Subcutaneous abdominal adipose tissue (tissue), 5 donors: ENCODE results near the gene CACNA1F.

Experiments
- H3K27ac ChIP-seq: one replicate; pipeline ENCODE4 v1.7.0; 2013; ENCODE audit warnings: low read depth, mild to moderate bottlenecking, inconsistent platforms, low read length, moderate library complexity
- H3K27me3 ChIP-seq, 5 donors: one replicate each; pipeline ENCODE4 v1.7.0; 2013; ENCODE audit warnings: low read length in 5 of 5, inconsistent platforms in 1 of 5; ENCODE audit not compliant: control insufficient read depth in 5 of 5, insufficient read depth in 4 of 5
- H3K36me3 ChIP-seq, 5 donors: one replicate each; pipeline ENCODE4 v1.7.0; 2013; ENCODE audit warnings: low read length in 5 of 5; ENCODE audit not compliant: control insufficient read depth in 5 of 5, insufficient read depth in 5 of 5
- H3K4me1 ChIP-seq, 5 donors: one replicate each; pipeline ENCODE4 v1.7.0; 2013; ENCODE audit warnings: low read length in 5 of 5, mild to moderate bottlenecking in 3 of 5, moderate library complexity in 1 of 5; ENCODE audit not compliant: control insufficient read depth in 5 of 5, insufficient read depth in 5 of 5
- H3K4me3 ChIP-seq, 5 donors: one replicate each; pipeline ENCODE4 v1.7.0; 2013; ENCODE audit warnings: low read length in 5 of 5, low read depth in 1 of 5
- H3K9ac ChIP-seq, 5 donors: one replicate each; pipeline ENCODE4 v1.7.0; 2013; ENCODE audit warnings: low read length in 5 of 5, mild to moderate bottlenecking in 4 of 5, moderate library complexity in 3 of 5
- H3K9me3 ChIP-seq, 5 donors: one replicate each; pipeline ENCODE4 v1.7.0; 2013; ENCODE audit warnings: low read length in 5 of 5; ENCODE audit not compliant: control insufficient read depth in 5 of 5
- donor health status: healthy.
- donor health status: healthy.
- donor health status: healthy.
- donor health status: healthy.
- donor health status: healthy.

The CACNA1F gene

DNA sequence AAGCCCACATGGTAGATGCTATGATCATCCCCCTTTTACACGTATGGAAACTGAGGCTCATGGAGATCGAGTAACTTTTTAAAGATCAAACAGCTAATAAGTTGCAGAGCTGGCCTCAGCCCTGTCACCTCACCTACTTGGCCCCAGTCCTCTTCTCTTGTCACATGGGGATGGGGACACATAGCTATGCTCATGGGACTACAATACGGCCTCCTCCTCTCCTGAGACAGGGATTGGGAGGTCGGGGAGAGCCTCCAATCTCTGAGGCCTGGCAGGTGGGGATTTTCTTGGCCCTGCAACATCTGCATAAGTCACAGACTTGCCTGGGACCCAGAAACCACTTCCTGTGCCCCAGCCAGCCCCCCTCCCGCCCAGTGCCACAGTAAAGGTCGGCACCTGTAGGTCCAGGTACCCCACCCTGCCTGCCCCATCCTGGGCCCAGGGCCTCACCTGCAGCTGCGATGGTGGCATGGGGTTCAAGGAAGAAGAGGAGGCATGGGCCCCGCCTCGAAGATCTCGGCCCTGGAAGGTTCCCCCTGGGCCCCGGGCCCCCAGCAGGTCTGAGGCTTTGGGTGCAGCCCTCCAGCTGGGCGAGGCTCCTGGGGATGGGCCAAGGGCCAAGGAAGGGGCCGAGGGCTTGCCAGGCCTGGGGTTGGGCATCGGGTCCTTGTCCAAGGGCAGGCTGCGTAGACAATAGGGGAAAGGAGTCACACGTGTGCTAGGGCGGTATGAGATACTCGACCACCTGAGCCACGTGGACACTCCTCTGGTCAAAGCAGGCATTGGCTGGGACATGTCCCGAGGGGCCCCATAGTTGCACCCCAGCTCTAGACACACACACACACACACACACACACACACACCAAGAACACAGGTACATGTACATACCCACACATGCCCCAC is 25.0 kb upstream of the CACNA1F start:
- Histone ChIP-seq H3K27me3 (peaks cover 5 to 46% (median 20%) of the 10 kb centered on the region in 5 donors), H3K4me3 (no peak overlapping the region), H3K9ac (no peak overlapping the region), H3K27ac (no peak overlapping the region), H3K9me3 (peaks cover 0 to 7% (median 3%) of the 10 kb centered on the region in 5 donors), H3K4me1 (peaks cover 0 to 3% (median 0%) of the 10 kb centered on the region in 5 donors), H3K36me3 (no peaks in the 10 kb centered on the region)

DNA sequence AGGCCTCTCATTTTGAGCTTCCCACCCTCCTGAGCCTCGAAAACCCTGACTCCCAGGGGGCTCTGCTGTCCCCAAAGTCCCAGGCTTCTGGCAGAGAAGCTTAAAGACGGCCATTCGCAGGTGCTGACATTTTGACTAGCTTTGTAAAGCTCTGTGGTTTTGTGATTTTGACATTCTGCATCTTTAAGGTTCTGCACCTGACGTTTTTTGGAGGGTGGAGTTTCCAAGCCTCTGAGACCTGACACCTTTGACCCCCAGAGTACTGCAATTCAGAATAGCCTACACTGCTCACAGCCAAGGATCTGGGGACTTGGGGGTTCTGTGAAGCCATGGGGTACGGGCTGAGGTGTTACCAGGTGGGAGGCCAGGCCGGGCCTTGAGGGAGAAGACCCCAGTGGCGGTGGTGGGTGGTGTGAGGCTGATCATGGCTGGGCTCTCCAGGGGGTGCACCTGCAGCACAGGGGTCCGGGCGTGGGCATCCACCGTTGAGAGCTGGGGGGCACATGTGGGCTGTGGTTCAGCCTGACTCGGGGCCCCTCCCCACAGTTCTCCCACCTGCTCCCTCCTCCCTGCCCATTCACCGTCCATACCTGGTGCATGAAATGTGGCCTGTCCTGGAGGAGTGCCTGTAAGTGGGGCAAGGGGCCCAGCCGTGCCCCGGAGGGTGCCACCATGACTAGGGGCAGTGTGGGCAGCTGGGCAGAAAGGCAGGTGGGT is 24.1 kb upstream of the CACNA1F start:
- H3K4me3 ChIP-seq = no peak overlapping the region
- peaks cover 0 to 5% (median 3%) of the 10 kb centered on the region in 5 donors for H3K9me3 ChIP-seq
- peaks cover 0 to 3% (median 0%) of the 10 kb centered on the region in 5 donors for H3K4me1 ChIP-seq
- no peak overlapping the region for H3K27ac ChIP-seq
- no peaks in the 10 kb centered on the region for H3K36me3 ChIP-seq
- H3K9ac ChIP-seq = no peak overlapping the region
- H3K27me3 ChIP-seq = peaks cover 5 to 46% (median 19%) of the 10 kb centered on the region in 5 donors

DNA sequence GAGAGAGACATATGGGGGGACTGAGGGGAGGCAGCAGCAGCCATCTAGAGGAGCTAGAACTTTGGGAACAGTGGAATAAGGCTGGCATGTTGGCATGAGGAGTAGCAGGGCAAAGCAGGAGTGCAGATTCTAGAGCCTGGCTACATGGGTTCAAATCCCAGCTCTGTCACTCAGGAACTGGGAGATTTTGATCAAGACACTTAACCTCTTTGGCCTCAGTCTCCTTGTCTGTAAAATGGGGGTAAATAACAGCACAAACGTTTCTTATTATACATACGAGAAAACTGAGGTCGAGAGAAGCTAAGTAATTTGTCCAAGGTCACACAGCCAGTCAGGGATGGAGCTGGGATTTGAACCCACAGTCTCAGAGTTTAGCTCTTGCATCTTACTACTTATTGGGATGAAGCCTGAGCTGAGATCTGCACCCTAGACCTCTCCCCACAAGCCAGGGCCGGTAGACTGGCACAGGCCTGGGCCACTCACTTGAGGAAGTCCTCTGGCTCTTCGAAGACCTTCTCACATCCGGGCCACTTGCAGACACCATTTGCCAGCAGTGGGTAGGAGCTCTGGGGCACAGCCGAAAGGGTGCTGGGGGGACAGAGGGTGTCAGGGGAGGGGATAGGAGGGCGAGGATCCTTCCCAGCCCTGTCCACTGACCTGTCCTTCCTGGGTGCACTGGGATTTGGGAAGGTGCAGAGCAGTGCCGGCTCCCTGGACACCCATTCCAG is 23.3 kb upstream of the CACNA1F start:
- Histone ChIP-seq H3K9ac (no peak overlapping the region), H3K4me3 (no peak overlapping the region), H3K4me1 (peaks cover 0 to 3% (median 0%) of the 10 kb centered on the region in 5 donors), H3K9me3 (no peaks in the 10 kb centered on the region), H3K27me3 (peaks cover 5 to 40% (median 18%) of the 10 kb centered on the region in 5 donors), H3K36me3 (no peaks in the 10 kb centered on the region), H3K27ac (no peak overlapping the region)

DNA sequence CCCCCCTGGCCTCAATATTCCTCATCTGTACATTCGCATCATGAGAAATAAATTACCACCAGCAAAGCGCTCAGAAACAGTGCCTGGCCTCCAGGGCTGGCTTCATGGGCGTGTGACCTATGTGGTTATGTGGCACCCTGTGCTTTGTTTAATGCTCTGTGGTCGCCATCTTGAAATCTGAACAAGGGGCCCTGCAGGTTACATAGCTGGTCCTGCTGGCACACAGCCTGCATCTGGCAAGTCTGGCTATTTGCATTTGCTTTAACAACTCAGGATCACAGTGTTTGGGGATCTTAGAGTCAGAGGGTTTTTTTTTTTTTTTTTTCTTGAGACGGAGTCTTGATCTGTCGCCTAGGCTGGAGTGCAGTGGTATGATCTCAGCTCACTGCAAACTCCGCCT is 21.5 kb upstream of the CACNA1F start:
- peaks cover 5 to 28% (median 20%) of the 10 kb centered on the region in 5 donors for H3K27me3 ChIP-seq
- no peak overlapping the region for H3K27ac ChIP-seq
- no peak overlapping the region for H3K4me3 ChIP-seq
- peaks cover 0 to 10% (median 6%) of the 10 kb centered on the region in 5 donors for H3K36me3 ChIP-seq
- H3K4me1 ChIP-seq = peaks cover 0 to 3% (median 0%) of the 10 kb centered on the region in 5 donors
- no peak overlapping the region for H3K9ac ChIP-seq
- H3K9me3 ChIP-seq = peaks cover 0 to 2% (median 0%) of the 10 kb centered on the region in 5 donors

DNA sequence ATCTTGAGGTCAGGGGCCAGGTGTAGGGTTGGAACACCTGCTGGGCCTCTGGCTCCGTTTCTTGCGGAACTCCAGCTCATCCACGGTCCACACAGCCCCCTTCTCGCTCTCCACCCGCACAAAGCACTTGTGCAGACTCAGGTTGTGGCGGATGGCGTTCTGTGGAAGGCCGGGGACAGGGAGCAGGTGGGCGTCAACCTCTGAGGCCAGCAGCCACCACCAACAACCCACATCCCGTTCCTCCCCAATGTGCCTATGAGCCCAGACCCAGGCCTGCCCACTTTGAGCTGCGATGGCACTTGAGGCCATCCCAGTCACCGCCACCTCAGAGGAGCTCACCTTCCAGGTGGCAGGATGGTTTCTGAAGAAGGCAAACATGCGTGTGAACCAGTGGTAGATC is 18.2 kb upstream of the CACNA1F start:
- Histone ChIP-seq H3K9me3 (peaks cover 0 to 2% (median 0%) of the 10 kb centered on the region in 5 donors), H3K4me3 (no peak overlapping the region), H3K36me3 (peaks cover 0 to 40% (median 32%) of the 10 kb centered on the region in 5 donors), H3K9ac (no peak overlapping the region), H3K4me1 (no peaks in the 10 kb centered on the region), H3K27ac (no peak overlapping the region), H3K27me3 (peaks cover 0 to 18% (median 9%) of the 10 kb centered on the region in 5 donors)

DNA sequence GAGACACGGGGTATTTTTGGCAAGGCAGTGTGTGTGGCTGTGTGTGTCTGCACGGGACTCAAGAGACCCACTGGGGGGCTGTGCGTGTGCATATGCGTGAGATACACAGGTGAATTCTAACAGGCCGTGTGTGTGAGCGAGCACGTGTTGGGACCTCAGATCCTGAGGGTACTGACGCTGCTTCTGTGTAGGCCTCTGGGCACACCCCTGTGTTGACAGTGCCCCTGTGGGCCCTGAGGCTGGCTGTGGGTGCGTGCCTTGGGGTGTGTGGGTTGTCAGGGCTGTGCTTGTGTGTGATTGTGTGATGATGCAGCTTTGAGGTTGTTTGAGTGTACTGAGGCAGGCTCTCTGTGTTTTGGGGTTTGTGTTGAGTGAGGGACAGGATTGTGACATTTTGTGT is 17.4 kb upstream of the CACNA1F start:
- Histone ChIP-seq H3K4me1 (no peaks in the 10 kb centered on the region), H3K36me3 (peaks cover 0 to 44% (median 33%) of the 10 kb centered on the region in 5 donors), H3K4me3 (no peak overlapping the region), H3K9ac (no peak overlapping the region), H3K27ac (no peak overlapping the region), H3K9me3 (peaks cover 0 to 2% (median 0%) of the 10 kb centered on the region in 5 donors), H3K27me3 (peaks cover 0 to 16% (median 6%) of the 10 kb centered on the region in 5 donors)

DNA sequence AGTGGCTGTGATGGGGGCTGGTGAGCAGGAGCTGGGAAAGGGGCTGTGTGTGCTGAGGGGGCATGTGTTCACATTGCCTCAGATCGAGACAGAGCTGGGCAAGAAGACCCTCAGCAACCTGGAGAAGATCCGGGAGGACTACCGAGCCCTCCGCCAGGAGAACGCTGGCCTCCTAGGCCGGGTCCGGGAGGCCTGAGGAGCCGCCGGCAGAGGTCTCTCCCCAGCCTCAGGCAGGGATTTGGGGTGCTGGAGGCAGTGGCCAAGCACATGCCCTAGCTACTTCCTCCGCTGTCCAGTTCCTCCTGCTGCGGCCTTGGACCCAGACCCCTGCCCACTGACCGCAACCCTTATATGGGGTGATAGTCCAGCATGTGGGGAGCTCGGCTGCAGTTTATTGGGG is 16.9 kb upstream of the CACNA1F start:
- Histone ChIP-seq H3K36me3 (peaks cover 0 to 45% (median 33%) of the 10 kb centered on the region in 5 donors), H3K27ac (no peak overlapping the region), H3K9me3 (peaks cover 0 to 2% (median 0%) of the 10 kb centered on the region in 5 donors), H3K4me1 (no peaks in the 10 kb centered on the region), H3K27me3 (peaks cover 0 to 16% (median 3%) of the 10 kb centered on the region in 5 donors), H3K9ac (no peak overlapping the region), H3K4me3 (no peak overlapping the region)

DNA sequence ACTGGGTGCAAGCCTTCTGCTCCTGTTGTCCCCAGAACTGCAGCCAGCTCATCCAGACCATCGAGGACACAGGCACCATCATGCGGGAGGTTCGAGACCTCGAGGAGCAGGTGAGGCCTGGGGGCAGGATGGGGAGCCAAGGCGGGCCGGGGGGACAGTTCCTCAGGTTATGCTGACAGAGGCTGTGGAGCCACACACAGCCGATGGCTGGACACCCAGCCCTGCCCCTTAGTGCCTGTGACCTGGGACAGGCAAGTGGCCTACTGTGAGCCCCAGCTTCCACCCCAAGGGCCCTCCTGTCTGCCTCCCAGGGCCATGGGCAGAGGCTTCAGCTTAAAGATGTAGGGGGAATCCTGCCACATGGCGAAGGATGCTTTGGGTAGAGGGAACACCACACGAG is 16.5 kb upstream of the CACNA1F start:
- Histone ChIP-seq H3K27ac (no peak overlapping the region), H3K4me3 (no peak overlapping the region), H3K9me3 (peaks cover 0 to 2% (median 0%) of the 10 kb centered on the region in 5 donors), H3K4me1 (no peaks in the 10 kb centered on the region), H3K27me3 (peaks cover 0 to 16% (median 3%) of the 10 kb centered on the region in 5 donors), H3K36me3 (peaks cover 0 to 50% (median 33%) of the 10 kb centered on the region in 5 donors), H3K9ac (no peak overlapping the region)

DNA sequence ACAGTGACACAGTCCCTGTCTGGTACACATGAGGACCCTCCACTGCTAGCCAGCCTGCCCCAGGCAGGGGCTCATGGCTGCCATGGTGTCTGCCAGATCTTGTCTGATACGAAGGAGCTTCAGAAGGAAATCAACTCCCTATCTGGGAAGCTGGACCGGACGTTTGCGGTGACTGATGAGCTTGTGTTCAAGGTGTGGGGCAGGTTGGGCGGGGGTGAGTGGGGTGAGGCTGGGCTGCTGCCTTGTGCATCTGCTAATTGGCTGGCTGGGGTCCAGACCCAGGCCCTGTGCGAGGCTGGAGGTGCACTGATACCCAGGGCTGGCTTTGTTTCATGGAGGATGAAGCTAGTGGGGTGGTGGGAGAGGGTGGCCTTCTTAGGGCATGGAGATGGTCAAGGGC is 15.9 kb upstream of the CACNA1F start:
- Histone ChIP-seq H3K4me1 (no peaks in the 10 kb centered on the region), H3K9ac (no peak overlapping the region), H3K36me3 (peaks cover 0 to 55% (median 36%) of the 10 kb centered on the region in 5 donors), H3K9me3 (peaks cover 0 to 2% (median 0%) of the 10 kb centered on the region in 5 donors), H3K27me3 (peaks cover 0 to 16% (median 3%) of the 10 kb centered on the region in 5 donors), H3K27ac (no peak overlapping the region), H3K4me3 (no peak overlapping the region)
